ENCODE data around the gene ZPR1. TPM values are rescaled to one million over a fixed set of nuclear protein-coding genes. Genes with fewer than 3 reads are reported as not detected.

Gene ZPR1
- total RNA-seq, 2 experiments from 2014 or later = 89.9 TPM

DNA sequence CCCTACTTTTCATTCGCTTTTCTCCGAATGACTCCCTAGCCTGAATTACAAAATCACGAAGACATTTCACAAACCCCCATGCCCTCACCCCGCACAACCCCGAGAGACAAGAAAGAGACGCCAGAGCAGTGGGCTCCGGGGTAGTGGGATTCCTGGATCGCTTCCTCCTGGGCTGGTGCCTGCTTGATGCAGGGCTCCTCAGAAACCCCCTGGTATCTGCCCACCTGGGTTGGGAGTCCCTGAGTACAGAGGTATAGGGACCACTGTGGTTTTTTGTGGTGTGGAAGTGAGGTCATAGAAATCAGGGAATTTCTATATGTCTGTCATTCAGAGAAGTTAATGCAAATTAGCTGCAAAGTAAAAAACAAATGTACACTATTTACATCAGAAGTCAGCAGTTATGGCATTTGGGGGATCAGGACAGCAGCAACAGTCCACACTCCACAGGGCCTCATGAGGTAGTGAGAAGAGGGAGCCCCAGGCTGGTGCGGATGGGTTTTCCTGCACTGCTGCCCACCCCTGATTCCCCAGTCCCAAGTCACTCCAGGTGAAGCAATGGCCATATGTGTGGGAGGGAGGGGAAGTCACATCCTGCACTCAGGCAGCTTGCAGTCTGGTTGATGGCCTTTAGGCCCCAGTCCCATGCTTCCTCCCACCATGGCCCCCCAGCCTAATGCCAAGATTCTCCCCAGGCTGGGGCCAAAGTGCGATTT lies 54.6 kb downstream of the ZPR1 start:
- H3K9me3 Mint-ChIP-seq = no peaks in the 10 kb centered on the region
- intact Hi-C loops (cut with micrococcal nuclease) = no loop called here

DNA sequence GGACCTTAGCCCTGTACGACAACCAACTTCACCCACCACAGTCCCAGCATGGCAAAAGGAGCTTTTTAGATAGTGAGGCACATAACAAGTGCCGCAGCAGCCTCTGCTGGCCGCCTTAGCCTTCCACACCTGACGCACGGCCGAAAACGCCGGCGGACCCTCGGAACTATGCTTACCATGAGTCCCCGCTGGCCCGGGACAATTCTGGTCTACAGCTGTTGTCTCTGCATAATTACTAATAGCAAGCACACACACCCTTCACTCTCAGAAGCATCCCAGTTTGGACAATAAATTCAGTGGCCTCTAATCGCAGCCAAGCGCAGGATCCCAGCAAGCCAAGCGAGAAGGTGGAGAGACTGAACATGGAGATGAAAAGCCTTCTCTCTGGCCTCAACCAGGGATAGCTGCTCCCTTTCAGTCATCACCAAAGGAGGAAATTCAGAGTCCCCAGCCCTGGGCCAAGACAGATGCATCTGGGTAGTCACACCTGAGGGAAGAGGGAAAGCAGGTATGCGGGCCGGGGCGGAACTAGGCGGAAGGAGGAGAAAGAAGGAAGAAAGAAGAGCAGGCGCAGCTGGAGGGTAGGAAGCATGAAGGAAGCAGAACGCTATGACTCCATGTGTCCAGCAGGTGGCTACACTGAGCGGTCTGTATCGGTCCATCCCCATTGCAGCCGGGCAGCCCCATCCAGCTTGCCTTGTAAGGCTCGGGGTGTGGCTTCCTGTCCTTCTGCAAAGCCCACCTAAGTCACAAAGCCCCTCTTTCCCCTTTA lies 55.4 kb downstream of the ZPR1 start:
- CTCF ChIA-PET = interaction anchor here (0.7 to 3.4 kb wide), 25 partner anchors 9 to 494 kb away, joined by 3 to 48 read pairs (median 4); partner anchors contain the start of genes APOA4, BUD13 and ZPR1
- Mint-ChIP-seq H3K4me1 (ENCODE audit: low read depth) (peaks cover 15% of the 10 kb centered on the region), H3K27ac (no peak overlapping the region), H3K27me3 (no peaks in the 10 kb centered on the region), H3K36me3 (ENCODE audit: low read depth) (peaks cover 2% of the 10 kb centered on the region), H3K9me3 (no peaks in the 10 kb centered on the region), H3K4me3 (no peak overlapping the region)
- DNase-seq (peak; percentile 80), ATAC-seq (peak; percentile 98)
- intact Hi-C loops (cut with micrococcal nuclease) = no loop called here
- POLR2A ChIA-PET = no interaction called here
- TF ChIP-seq, protein P1, sequence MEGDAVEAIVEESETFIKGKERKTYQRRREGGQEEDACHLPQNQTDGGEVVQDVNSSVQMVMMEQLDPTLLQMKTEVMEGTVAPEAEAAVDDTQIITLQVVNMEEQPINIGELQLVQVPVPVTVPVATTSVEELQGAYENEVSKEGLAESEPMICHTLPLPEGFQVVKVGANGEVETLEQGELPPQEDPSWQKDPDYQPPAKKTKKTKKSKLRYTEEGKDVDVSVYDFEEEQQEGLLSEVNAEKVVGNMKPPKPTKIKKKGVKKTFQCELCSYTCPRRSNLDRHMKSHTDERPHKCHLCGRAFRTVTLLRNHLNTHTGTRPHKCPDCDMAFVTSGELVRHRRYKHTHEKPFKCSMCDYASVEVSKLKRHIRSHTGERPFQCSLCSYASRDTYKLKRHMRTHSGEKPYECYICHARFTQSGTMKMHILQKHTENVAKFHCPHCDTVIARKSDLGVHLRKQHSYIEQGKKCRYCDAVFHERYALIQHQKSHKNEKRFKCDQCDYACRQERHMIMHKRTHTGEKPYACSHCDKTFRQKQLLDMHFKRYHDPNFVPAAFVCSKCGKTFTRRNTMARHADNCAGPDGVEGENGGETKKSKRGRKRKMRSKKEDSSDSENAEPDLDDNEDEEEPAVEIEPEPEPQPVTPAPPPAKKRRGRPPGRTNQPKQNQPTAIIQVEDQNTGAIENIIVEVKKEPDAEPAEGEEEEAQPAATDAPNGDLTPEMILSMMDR (IDR thresholded peaks at IDR 0.05) = peak; percentile 85

More for the DNA sequence above, 54.6 kb downstream of the ZPR1 start:
- Mint-ChIP-seq H3K4me3 (no peak overlapping the region), H3K27me3 (no peaks in the 10 kb centered on the region), H3K4me1 (ENCODE audit: low read depth) (peaks cover 15% of the 10 kb centered on the region), H3K27ac (peak overlapping the region; percentile 38), H3K36me3 (ENCODE audit: low read depth) (peaks cover 2% of the 10 kb centered on the region)
- CTCF ChIA-PET = interaction anchor here (0.9 to 3.4 kb wide), 26 partner anchors 10 to 493 kb away, joined by 3 to 48 read pairs (median 5); partner anchors contain the start of genes APOA4, APOA5, BUD13 and ZPR1
- POLR2A ChIA-PET = no interaction called here
- TF ChIP-seq, protein P1 (IDR thresholded peaks at IDR 0.05) = peak; percentile 39
- ATAC-seq (peak; percentile 34), DNase-seq (no peak)

DNA sequence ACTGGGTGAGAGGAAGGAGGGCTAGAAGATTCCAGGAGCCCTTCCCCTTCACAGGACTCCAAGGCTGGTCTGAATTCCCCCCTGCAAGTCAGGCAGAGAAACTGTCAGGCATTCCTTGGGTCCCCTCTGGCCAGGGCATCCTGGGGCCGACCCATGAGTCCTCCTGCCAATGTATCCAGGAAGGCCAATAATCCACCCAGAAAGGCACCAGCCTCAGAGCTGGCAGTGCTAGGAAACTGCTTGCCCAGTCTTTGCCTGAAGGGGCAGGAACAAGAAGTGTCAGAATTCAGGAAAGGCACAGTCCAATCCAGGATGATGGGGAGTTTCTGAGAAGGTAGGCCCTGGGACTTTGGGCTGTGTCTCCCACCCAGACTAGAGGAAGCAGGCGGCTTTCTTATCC lies 56.0 kb downstream of the ZPR1 start:
- TF ChIP-seq, protein P1 (IDR thresholded peaks at IDR 0.05) = no peak
- no peak for ATAC-seq
- no peak overlapping the region for H3K27ac Mint-ChIP-seq
- DNase-seq = no peak
- H3K4me3 Mint-ChIP-seq = no peak overlapping the region
- ChIA-PET POLR2A (no interaction called here), CTCF (interaction anchor here (1.0 to 3.4 kb wide), 14 partner anchors 9 to 374 kb away, joined by 3 to 48 read pairs (median 6); partner anchors contain the start of gene BUD13)
- H3K27me3 Mint-ChIP-seq = no peaks in the 10 kb centered on the region
- peaks cover under 1% of the 10 kb centered on the region for H3K36me3 Mint-ChIP-seq (ENCODE audit: low read depth)
- H3K9me3 Mint-ChIP-seq = no peaks in the 10 kb centered on the region
- intact Hi-C loops (cut with micrococcal nuclease) = no loop called here
- peaks cover 15% of the 10 kb centered on the region for H3K4me1 Mint-ChIP-seq (ENCODE audit: low read depth)

DNA sequence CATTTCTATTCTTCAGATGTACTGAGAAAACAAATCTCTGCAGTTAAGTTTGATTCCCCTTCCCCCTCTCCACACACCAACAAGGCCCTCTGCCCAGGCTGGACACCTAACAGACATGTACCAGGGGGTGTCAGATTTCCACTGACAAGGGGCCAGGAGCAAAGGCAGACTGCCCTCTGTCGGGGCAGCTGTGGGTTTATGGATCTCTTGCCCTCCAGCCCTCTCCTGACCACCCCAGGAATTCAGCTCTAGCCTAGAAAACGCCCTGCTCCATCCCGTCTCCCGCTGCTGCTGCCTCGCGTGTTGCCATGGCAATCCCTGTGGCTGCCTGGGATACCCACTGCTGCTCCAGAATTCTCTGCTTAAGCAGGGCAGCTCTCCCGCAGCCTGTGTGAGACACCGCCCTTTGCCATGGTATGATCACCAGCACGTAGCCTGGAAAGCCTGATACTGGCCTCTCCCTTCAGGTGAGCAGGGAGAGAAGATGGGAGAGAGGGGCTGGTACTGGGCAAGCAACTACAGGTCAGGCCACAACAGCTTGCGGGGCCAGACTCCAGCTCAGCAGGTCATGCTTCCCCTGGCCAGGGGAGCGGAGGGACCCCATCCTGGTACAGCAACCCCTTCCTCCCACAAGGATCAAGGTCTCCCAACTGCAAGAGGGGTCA lies 56.6 kb downstream of the ZPR1 start:
- Mint-ChIP-seq H3K27me3 (no peaks in the 10 kb centered on the region), H3K4me3 (no peak overlapping the region), H3K27ac (no peak overlapping the region), H3K36me3 (ENCODE audit: low read depth) (no peaks in the 10 kb centered on the region), H3K9me3 (no peaks in the 10 kb centered on the region), H3K4me1 (ENCODE audit: low read depth) (peaks cover 15% of the 10 kb centered on the region)
- intact Hi-C loops (cut with micrococcal nuclease) = no loop called here
- DNase-seq (no peak), ATAC-seq (no peak)
- ChIA-PET POLR2A (no interaction called here), CTCF (interaction anchor here (2.4 kb wide), 1 partner anchor 22 kb away, joined by 14 read pairs; no protein-coding TSS in a partner anchor)
- TF ChIP-seq, protein P1 (IDR thresholded peaks at IDR 0.05) = no peak
